CD4-positive, alpha-beta T cell (primary cell): ENCODE results near the gene NSUN5. TPM values are rescaled to one million over a fixed set of nuclear protein-coding genes. Genes with fewer than 3 reads are reported as not detected.

Experiments
- ATAC-seq: fragments of 200-7000 bp; cut with Tn5 transposase; one replicate; pipeline ENCODE4 v1.10.0; 2022; ENCODE audit warnings: mild to moderate bottlenecking; ENCODE audit not compliant: poor library complexity
- CTCF ChIA-PET: fragments of 350-600 bp; sonication (Branson Sonifier 250); formaldehyde crosslinking; loops from one replicate; lab custom pipeline; 2021; ENCODE audit warnings: antibody characterized with exemption, inconsistent platforms; lab: Charles Lee
- POLR2A ChIA-PET: fragments of 350-600 bp; sonication (Branson Sonifier 250); formaldehyde crosslinking; loops from one replicate; lab custom pipeline; 2021; ENCODE audit warnings: antibody characterized with exemption, inconsistent platforms; lab: Charles Lee
- DNase-seq, 14 experiments: peaks; one replicate each; pipeline ENCODE4 v3.0.0-alpha.2; 2013 to 2020; ENCODE audit warnings: mixed read lengths in 2 of 14
- H3K27ac ChIP-seq, 2 donors: one replicate each; pipeline versions ENCODE4 v1.5.1 to v1.7.0; 2013; ENCODE audit warnings: low read length in 2 of 2, low read depth in 1 of 2, mild to moderate bottlenecking in 1 of 2
- H3K27me3 ChIP-seq, 2 experiments: 1 replicate in 1 of 2; 2 replicates in 1 of 2; pipeline versions ENCODE4 v1.6.1 to v1.7.0; 2013; ENCODE audit warnings: low read length in 2 of 2, control low read depth in 1 of 2, mild to moderate bottlenecking in 1 of 2, moderate library complexity in 1 of 2; ENCODE audit not compliant: insufficient read depth in 2 of 2, control insufficient read depth in 1 of 2
- H3K36me3 ChIP-seq: one replicate; pipeline ENCODE4 v1.6.1; 2013; ENCODE audit warnings: low read length, control low read depth; ENCODE audit not compliant: insufficient read depth
- H3K4me1 ChIP-seq: one replicate; pipeline ENCODE4 v1.6.1; 2013; ENCODE audit warnings: low read length, control low read depth; ENCODE audit not compliant: insufficient read depth
- H3K4me3 ChIP-seq: one replicate; pipeline ENCODE4 v1.5.1; 2013; ENCODE audit warnings: mild to moderate bottlenecking, low read length, moderate library complexity
- H3K9me3 ChIP-seq, 2 experiments: 1 replicate in 1 of 2; 2 replicates in 1 of 2; pipeline versions ENCODE4 v1.6.1 to v1.7.0; 2013; ENCODE audit warnings: low read length in 2 of 2, mild to moderate bottlenecking in 2 of 2, control low read depth in 1 of 2, moderate library complexity in 1 of 2; ENCODE audit not compliant: control insufficient read depth in 1 of 2, insufficient read depth in 1 of 2
- H3K27ac Mint-ChIP-seq: one replicate; pipeline ENCODE4 v1.8.0; 2020; ENCODE audit warnings: mixed read lengths
- H3K27me3 Mint-ChIP-seq: one replicate; pipeline ENCODE4 v1.8.0; 2021; ENCODE audit warnings: mixed read lengths
- H3K36me3 Mint-ChIP-seq: one replicate; pipeline ENCODE4 v1.8.0; 2021; ENCODE audit warnings: low read depth, mixed read lengths
- H3K4me1 Mint-ChIP-seq: one replicate; pipeline ENCODE4 v1.8.0; 2021; ENCODE audit warnings: low read depth, mixed read lengths
- H3K4me3 Mint-ChIP-seq: one replicate; pipeline ENCODE4 v1.8.0; 2020; ENCODE audit warnings: mild to moderate bottlenecking, mixed read lengths
- H3K9me3 Mint-ChIP-seq: one replicate; pipeline ENCODE4 v1.8.0; 2020; ENCODE audit warnings: mixed read lengths
- CTCF ChIP-seq: fragments of 200-600 bp; IDR thresholded peaks from one replicate; pipeline ENCODE4 v1.8.0; 2022; ENCODE audit warnings: antibody characterized with exemption, mild to moderate bottlenecking
- intact Hi-C, 2 experiments: fragments of 100-400 bp; cut with DNase I in 1 of 2; cut with micrococcal nuclease in 1 of 2; formaldehyde crosslinking; loops; one replicate each; pipeline versions ENCODE4 v1.15.1 to v1.9.0; 2023 to 2025; cut with DNase I, micrococcal nuclease
- total RNA-seq, 174 experiments: library from RNA in 2 of 174; stranded (reverse) in 2 of 174; gene quantifications; one replicate each; pipeline ENCODE4 v1.2.3 and lab custom pipeline; 2021 to 2026

The NSUN5 gene
- total RNA-seq, 2 experiments from 2014 or later = 31.2 to 32.6 TPM

- TF ChIP-seq CTCF = no peak
- H3K4me1 Mint-ChIP-seq = no peaks in the 10 kb centered on the region
- DNase-seq (no peak), ATAC-seq (no peak)
- no peaks in the 10 kb centered on the region for H3K36me3 ChIP-seq
- no peak overlapping the region for H3K27ac ChIP-seq
- intact Hi-C loops = loop anchor here in 1 of 2 experiments (5.0 kb wide), 1 partner anchor 406 kb away; no protein-coding TSS in a partner anchor
- H3K27ac Mint-ChIP-seq = no peak overlapping the region
- no peaks in the 10 kb centered on the region for H3K27me3 Mint-ChIP-seq
- H3K9me3 Mint-ChIP-seq = peaks cover 3% of the 10 kb centered on the region
- CTCF ChIA-PET = no interaction called here
- H3K4me3 Mint-ChIP-seq = no peak overlapping the region
- H3K27me3 ChIP-seq = no peaks in the 10 kb centered on the region
- no peaks in the 10 kb centered on the region for H3K36me3 Mint-ChIP-seq
- POLR2A ChIA-PET = no interaction called here
- no peak overlapping the region for H3K4me3 ChIP-seq
- peaks cover 0 to 7% of the 10 kb centered on the region in 2 experiments for H3K9me3 ChIP-seq
- no peaks in the 10 kb centered on the region for H3K4me1 ChIP-seq
Measured at GRCh38 chr7:73351447-73352167, 43.0 kb upstream of the NSUN5 start.

GRCh38 chr7:73350306-73351068 is 41.9 kb upstream of the NSUN5 start:
- Mint-ChIP-seq H3K4me3 (no peak overlapping the region), H3K27ac (no peak overlapping the region), H3K4me1 (no peaks in the 10 kb centered on the region), H3K27me3 (no peaks in the 10 kb centered on the region), H3K36me3 (no peaks in the 10 kb centered on the region), H3K9me3 (peaks cover 3% of the 10 kb centered on the region)
- intact Hi-C loops = loop anchor here in 1 of 2 experiments (5.0 kb wide), 1 partner anchor 407 kb away; no protein-coding TSS in a partner anchor
- ChIA-PET CTCF (no interaction called here), POLR2A (no interaction called here)
- peaks cover 0 to 7% of the 10 kb centered on the region in 2 experiments for H3K9me3 ChIP-seq
- no peak for TF ChIP-seq CTCF
- H3K4me1 ChIP-seq = no peaks in the 10 kb centered on the region
- no peak overlapping the region for H3K27ac ChIP-seq
- no peaks in the 10 kb centered on the region for H3K36me3 ChIP-seq
- ATAC-seq (no peak), DNase-seq (no peak)
- H3K4me3 ChIP-seq = no peak overlapping the region
- no peaks in the 10 kb centered on the region for H3K27me3 ChIP-seq

GRCh38 chr7:73349763-73350162 is 41.1 kb upstream of the NSUN5 start:
- no peaks in the 10 kb centered on the region for H3K36me3 ChIP-seq
- TF ChIP-seq CTCF = no peak
- DNase-seq = no peak
- Mint-ChIP-seq H3K4me3 (no peak overlapping the region), H3K27me3 (no peaks in the 10 kb centered on the region), H3K36me3 (no peaks in the 10 kb centered on the region), H3K4me1 (no peaks in the 10 kb centered on the region), H3K27ac (no peak overlapping the region), H3K9me3 (peaks cover 3% of the 10 kb centered on the region)
- intact Hi-C loops = loop anchor here in 1 of 2 experiments (5.0 kb wide), 1 partner anchor 408 kb away; no protein-coding TSS in a partner anchor
- peaks cover 0 to 7% of the 10 kb centered on the region in 2 experiments for H3K9me3 ChIP-seq
- H3K4me1 ChIP-seq = no peaks in the 10 kb centered on the region
- H3K27me3 ChIP-seq = no peaks in the 10 kb centered on the region
- CTCF ChIA-PET = no interaction called here
- H3K27ac ChIP-seq = no peak overlapping the region
- H3K4me3 ChIP-seq = no peak overlapping the region
- POLR2A ChIA-PET = no interaction called here
- no peak for ATAC-seq
